ENCODE data around the gene CRYGN.
A peak's percentile ranks its signal among the peaks of the same experiment; 100 is the strongest.

CRYGN gene

GRCh38 chr7:151459726-151460473 is 20.0 kb upstream of the CRYGN start:
- DNase-seq (ENCODE audit: low read depth): no peak

- DNase-seq (ENCODE audit: low read depth): no peak
Observed at GRCh38 chr7:151457534-151457933, 17.6 kb upstream of the CRYGN start.

GRCh38 chr7:151456782-151457181 is 16.8 kb upstream of the CRYGN start:
- no peak for DNase-seq (ENCODE audit: low read depth)

- DNase-seq (ENCODE audit: low read depth): no peak
Observed at GRCh38 chr7:151456276-151456675, 16.3 kb upstream of the CRYGN start.

GRCh38 chr7:151455690-151456089 is 15.7 kb upstream of the CRYGN start:
- DNase-seq (ENCODE audit: low read depth): no peak

GRCh38 chr7:151454932-151455530 is 15.1 kb upstream of the CRYGN start:
- DNase-seq (ENCODE audit: low read depth): no peak

- no peak for DNase-seq (ENCODE audit: low read depth)
Observed at GRCh38 chr7:151454305-151454704, 14.4 kb upstream of the CRYGN start.

GRCh38 chr7:151453326-151453791 is 13.4 kb upstream of the CRYGN start:
- no peak for DNase-seq (ENCODE audit: low read depth)

- DNase-seq (ENCODE audit: low read depth): no peak
Observed at GRCh38 chr7:151452680-151453325, 12.9 kb upstream of the CRYGN start.

GRCh38 chr7:151451626-151452571 is 12.0 kb upstream of the CRYGN start:
- no peak for DNase-seq (ENCODE audit: low read depth)

GRCh38 chr7:151451156-151451555 is 11.2 kb upstream of the CRYGN start:
- no peak for DNase-seq (ENCODE audit: low read depth)

- DNase-seq (ENCODE audit: low read depth): no peak
Observed at GRCh38 chr7:151449990-151450389, 10.0 kb upstream of the CRYGN start.

- DNase-seq (ENCODE audit: low read depth): peak; percentile 54
Observed at GRCh38 chr7:151448261-151449252, 8.6 kb upstream of the CRYGN start.

- no peak for DNase-seq (ENCODE audit: low read depth)
Observed at GRCh38 chr7:151447901-151448260, 7.9 kb upstream of the CRYGN start.

GRCh38 chr7:151447312-151447711 is 7.4 kb upstream of the CRYGN start:
- DNase-seq (ENCODE audit: low read depth): no peak

GRCh38 chr7:151446412-151446811 is 6.5 kb upstream of the CRYGN start:
- DNase-seq (ENCODE audit: low read depth): no peak

- no peak for DNase-seq (ENCODE audit: low read depth)
Observed at GRCh38 chr7:151444632-151445031, 4.7 kb upstream of the CRYGN start.

GRCh38 chr7:151442776-151443496 is 3.0 kb upstream of the CRYGN start:
- DNase-seq (ENCODE audit: low read depth): no peak

- no peak for DNase-seq (ENCODE audit: low read depth)
Observed at GRCh38 chr7:151440799-151441445, 981 bp upstream of the CRYGN start.

Measured in T-helper 22 cell (primary cell).